Activated CD4-positive, alpha-beta T cell treated with anti-CD3 and anti-CD28 coated beads, Interleukin-2, amount 50 U/mL, for 1 hour (primary cell): ENCODE measurements around the gene DENND1A.

Experiments
- DNase-seq: peaks from one replicate; pipeline ENCODE4 v3.0.0-alpha.2; 2020

DENND1A gene

GRCh38 chr9:123679330-123679987 is 250.5 kb downstream of the DENND1A start:
- no peak for DNase-seq

GRCh38 chr9:123678878-123679329 is 251.0 kb downstream of the DENND1A start:
- no peak for DNase-seq

GRCh38 chr9:123678038-123678877 is 251.7 kb downstream of the DENND1A start:
- DNase-seq = no peak

- no peak for DNase-seq
These were observed 253.1 kb downstream of the DENND1A start for GRCh38 chr9:123676869-123677268.

GRCh38 chr9:123669346-123669745 is 260.6 kb downstream of the DENND1A start:
- DNase-seq = no peak

- DNase-seq = no peak
These were observed 266.4 kb downstream of the DENND1A start for GRCh38 chr9:123663529-123663928.

GRCh38 chr9:123662057-123662776 is 267.7 kb downstream of the DENND1A start:
- no peak for DNase-seq

- no peak for DNase-seq
These were observed 269.0 kb downstream of the DENND1A start for GRCh38 chr9:123660691-123661466.

GRCh38 chr9:123659358-123659757 is 270.6 kb downstream of the DENND1A start:
- DNase-seq = no peak

- DNase-seq = no peak
These were observed 271.1 kb downstream of the DENND1A start for GRCh38 chr9:123658792-123659191.

GRCh38 chr9:123657941-123658340 is 272.0 kb downstream of the DENND1A start:
- DNase-seq = no peak

GRCh38 chr9:123657099-123657498 is 272.8 kb downstream of the DENND1A start:
- DNase-seq = no peak

- DNase-seq = no peak
These were observed 273.4 kb downstream of the DENND1A start for GRCh38 chr9:123656565-123656964.

- no peak for DNase-seq
These were observed 274.1 kb downstream of the DENND1A start for GRCh38 chr9:123655681-123656423.

GRCh38 chr9:123654994-123655637 is 274.8 kb downstream of the DENND1A start:
- no peak for DNase-seq

GRCh38 chr9:123654218-123654993 is 275.5 kb downstream of the DENND1A start:
- DNase-seq = no peak

- no peak for DNase-seq
These were observed 277.5 kb downstream of the DENND1A start for GRCh38 chr9:123652416-123652815.

- no peak for DNase-seq
These were observed 278.1 kb downstream of the DENND1A start for GRCh38 chr9:123651871-123652270.

- DNase-seq = no peak
These were observed 278.7 kb downstream of the DENND1A start for GRCh38 chr9:123651273-123651672.

- no peak for DNase-seq
These were observed 280.0 kb downstream of the DENND1A start for GRCh38 chr9:123649909-123650308.

- no peak for DNase-seq
These were observed 282.8 kb downstream of the DENND1A start for GRCh38 chr9:123647145-123647544.
